Upper lobe of right lung (tissue), 1 donor: ENCODE data around the gene TRAPPC10. TPM values are rescaled to one million over a fixed set of nuclear protein-coding genes. Genes with fewer than 3 reads are reported as not detected.
A peak's percentile ranks its signal among the peaks of the same experiment; 100 is the strongest.

Experiments used
- ATAC-seq: fragments of 200-7000 bp; cut with Tn5 transposase; one replicate; pipeline ENCODE4 v1.9.1; 2020; ENCODE audit warnings: mild to moderate bottlenecking, moderate library complexity
- DNase-seq: peaks from one replicate; pipeline ENCODE4 v3.0.0-alpha.2; 2020
- H3K27ac ChIP-seq: fragments of 200-600 bp; one replicate; pipeline ENCODE4 v1.8.0; 2022
- H3K27me3 ChIP-seq: fragments of 200-600 bp; one replicate; pipeline ENCODE4 v1.8.0; 2022; ENCODE audit warnings: mild to moderate bottlenecking
- H3K36me3 ChIP-seq: fragments of 200-600 bp; one replicate; pipeline ENCODE4 v1.8.0; 2022
- H3K4me1 ChIP-seq: fragments of 200-600 bp; one replicate; pipeline ENCODE4 v1.8.0; 2022
- H3K4me3 ChIP-seq: fragments of 200-600 bp; one replicate; pipeline ENCODE4 v1.8.0; 2022; ENCODE audit warnings: mild to moderate bottlenecking
- H3K9me3 ChIP-seq: fragments of 200-600 bp; one replicate; pipeline ENCODE4 v1.8.0; 2022
- CTCF ChIP-seq: fragments of 200-600 bp; IDR thresholded peaks from one replicate; pipeline ENCODE4 v1.8.0; 2022; ENCODE audit warnings: antibody characterized with exemption
- intact Hi-C: fragments of 100-400 bp; cut with DNase I; formaldehyde crosslinking; loops from one replicate; pipeline ENCODE4 v1.11.0; 2022
- long read RNA-seq: library from polyadenylated mRNA; unstranded; transcript quantifications from one replicate; pipeline ENCODE4 v2.0.0, GENCODE V29; 2021
- total RNA-seq: library from RNA; stranded (reverse); fragmentation: NEBNext Ultra II Directional; extraction: Animal tissue kit (Norgen Biotek cat#: 25700); gene quantifications from one replicate; pipeline ENCODE4 v1.2.1, GENCODE V29; 2021
- donor health status: DM: no; HTN: yes; CAD: no; lungs with severe emphysema.

Gene TRAPPC10
- 42.6 TPM for total RNA-seq
- long read RNA-seq, partial matches to known transcripts: 7 of 14 reads
- long read RNA-seq, other reads (novel, unspliced or antisense): 6 of 14 reads

GRCh38 chr21:44011579-44012473, at the start of gene TRAPPC10:
TSS of gene TRAPPC10 (plus strand) at chr21:44012309. CDS start at chr21:44012494, 185 bp downstream.
- ATAC-seq (peak; percentile 93), DNase-seq (peak; percentile 93)
- intact Hi-C loops: no loop called here
- TF ChIP-seq CTCF: no peak
- Histone ChIP-seq H3K4me1 (peaks cover 30% of the 10 kb centered on the region), H3K4me3 (peak within 1 kb of the TSS; percentile 85), H3K9me3 (no peaks in the 10 kb centered on the region), H3K27me3 (no peaks in the 10 kb centered on the region), H3K27ac (peak within 1 kb of the TSS; percentile 94), H3K36me3 (no peaks in the 10 kb centered on the region)

- intact Hi-C loops: no loop called here
- peaks cover 41% of the 10 kb centered on the region for H3K36me3 ChIP-seq
Measured at GRCh38 chr21:43965911-43966585, 46.1 kb upstream of the TRAPPC10 start.

GRCh38 chr21:43966946-43967512, 45.1 kb upstream of the TRAPPC10 start:
- intact Hi-C loops: no loop called here
- Histone ChIP-seq H3K9me3 (no peaks in the 10 kb centered on the region), H3K4me3 (no peak overlapping the region), H3K4me1 (no peaks in the 10 kb centered on the region), H3K27ac (no peak overlapping the region), H3K36me3 (peaks cover 43% of the 10 kb centered on the region), H3K27me3 (no peaks in the 10 kb centered on the region)
- DNase-seq (no peak), ATAC-seq (no peak)
- no peak for TF ChIP-seq CTCF

More at GRCh38 chr21:43965911-43966585, 46.1 kb upstream of the TRAPPC10 start:
- H3K4me3 ChIP-seq: no peak overlapping the region
- no peaks in the 10 kb centered on the region for H3K4me1 ChIP-seq
- no peaks in the 10 kb centered on the region for H3K9me3 ChIP-seq
- ATAC-seq: no peak
- DNase-seq: no peak
- no peaks in the 10 kb centered on the region for H3K27me3 ChIP-seq
- H3K27ac ChIP-seq: no peak overlapping the region
- no peak for TF ChIP-seq CTCF

- ATAC-seq (no peak), DNase-seq (no peak)
- no peak for TF ChIP-seq CTCF
- H3K9me3 ChIP-seq: no peaks in the 10 kb centered on the region
- peaks cover 8% of the 10 kb centered on the region for H3K4me1 ChIP-seq
- H3K4me3 ChIP-seq: no peak overlapping the region
- intact Hi-C loops: no loop called here
- H3K27ac ChIP-seq: no peak overlapping the region
- H3K27me3 ChIP-seq: no peaks in the 10 kb centered on the region
- peaks cover 50% of the 10 kb centered on the region for H3K36me3 ChIP-seq
Measured at GRCh38 chr21:43967981-43968380, 44.1 kb upstream of the TRAPPC10 start.

GRCh38 chr21:43968410-43969114, 43.5 kb upstream of the TRAPPC10 start:
- no peak for ATAC-seq
- no peaks in the 10 kb centered on the region for H3K27me3 ChIP-seq

More at GRCh38 chr21:43968410-43969114, 43.5 kb upstream of the TRAPPC10 start:
- DNase-seq: no peak
- Histone ChIP-seq H3K36me3 (peaks cover 50% of the 10 kb centered on the region), H3K4me3 (no peak overlapping the region), H3K4me1 (peaks cover 11% of the 10 kb centered on the region), H3K9me3 (no peaks in the 10 kb centered on the region), H3K27ac (no peak overlapping the region)
- intact Hi-C loops: no loop called here
- no peak for TF ChIP-seq CTCF
